ENCODE data around the gene CLIP1.
A peak's percentile ranks its signal among the peaks of the same experiment; 100 is the strongest.
"Not testable (repeated sequence)": the region's sequence is repeated elsewhere in the genome, so short reads cannot be mapped to it uniquely, and the experiment has no call there.

Gene CLIP1

GRCh38 chr12:122308811-122309210 is 113.7 kb downstream of the CLIP1 start:
- DNase-seq, result no peak

GRCh38 chr12:122306407-122306806 is 116.1 kb downstream of the CLIP1 start:
- DNase-seq, result no peak

- no peak for DNase-seq
Measured at GRCh38 chr12:122304924-122305323, 117.5 kb downstream of the CLIP1 start.

GRCh38 chr12:122303068-122303467 is 119.4 kb downstream of the CLIP1 start:
- no peak for DNase-seq

- no peak for DNase-seq
Measured at GRCh38 chr12:122298071-122298748, 124.3 kb downstream of the CLIP1 start.

GRCh38 chr12:122297494-122297893 is 125.0 kb downstream of the CLIP1 start:
- no peak for DNase-seq

- no peak for DNase-seq
Measured at GRCh38 chr12:122295877-122296276, 126.6 kb downstream of the CLIP1 start.

- DNase-seq, result no peak
Measured at GRCh38 chr12:122293081-122293480, 129.4 kb downstream of the CLIP1 start.

GRCh38 chr12:122291431-122291830 is 131.0 kb downstream of the CLIP1 start:
- DNase-seq, result no peak

GRCh38 chr12:122283680-122284079 is 138.8 kb downstream of the CLIP1 start:
- no peak for DNase-seq

- DNase-seq, result peak; percentile 19
Measured at GRCh38 chr12:122282061-122282460, 140.4 kb downstream of the CLIP1 start.

GRCh38 chr12:122276242-122276641 is 146.2 kb downstream of the CLIP1 start:
- no peak for DNase-seq

- no peak for DNase-seq
Measured at GRCh38 chr12:122275459-122275858, 147.0 kb downstream of the CLIP1 start.

- peak; percentile 81 for DNase-seq
Measured at GRCh38 chr12:122266230-122266901, 156.1 kb downstream of the CLIP1 start, which contains the start of gene VPS33A. VPS33A (minus strand) TSS chr12:122266494; CDS start chr12:122266408, 86 bp downstream.

- no peak for DNase-seq
Measured at GRCh38 chr12:122265886-122266229, 156.6 kb downstream of the CLIP1 start.

GRCh38 chr12:122265476-122265875 is 157.0 kb downstream of the CLIP1 start:
- no peak for DNase-seq

- DNase-seq, result not testable (repeated sequence)
Measured at GRCh38 chr12:122260735-122261134, 161.7 kb downstream of the CLIP1 start.

GRCh38 chr12:122258939-122259338 is 163.5 kb downstream of the CLIP1 start:
- DNase-seq, result not testable (repeated sequence)

- DNase-seq, result not testable (repeated sequence)
Measured at GRCh38 chr12:122258462-122258861, 164.0 kb downstream of the CLIP1 start.

- no peak for DNase-seq
Measured at GRCh38 chr12:122250536-122250935, 171.9 kb downstream of the CLIP1 start.

GRCh38 chr12:122250047-122250446 is 172.4 kb downstream of the CLIP1 start:
- peak; percentile 44 for DNase-seq

GRCh38 chr12:122245553-122245952 is 176.9 kb downstream of the CLIP1 start:
- DNase-seq, result no peak

- no peak for DNase-seq
Measured at GRCh38 chr12:122244565-122245371, 177.7 kb downstream of the CLIP1 start.

- no peak for DNase-seq
Measured at GRCh38 chr12:122243965-122244364, 178.5 kb downstream of the CLIP1 start.

Measured in NCI-H1694 treated with DMSO at 0.1 percent for 48 hours (cell line).